ENCODE data around the gene SLC9A1.

DNA sequence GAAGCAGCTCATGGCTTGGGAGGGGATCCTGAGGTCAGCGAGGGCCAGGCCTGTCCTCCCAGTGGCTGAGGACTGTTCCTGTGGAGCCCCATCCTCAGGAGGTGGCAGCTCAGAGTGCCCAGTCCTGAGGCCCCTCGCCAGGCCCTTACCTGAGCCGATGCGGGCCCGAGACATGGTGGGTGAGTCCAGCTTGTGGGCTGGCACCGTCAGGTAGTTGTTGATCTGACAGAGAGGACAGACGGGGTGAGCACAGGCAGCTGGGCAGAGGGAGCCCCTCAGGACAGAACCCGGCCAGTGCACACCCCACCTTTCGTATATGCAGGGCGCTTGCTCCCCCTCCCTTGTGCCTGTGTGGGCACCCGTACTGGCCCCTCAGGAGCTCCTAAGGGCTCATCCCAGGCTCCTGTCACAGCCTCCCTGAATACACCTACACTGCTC lies 53.9 kb downstream of the SLC9A1 start:
- no peak for TF ChIP-seq POLR2A (IDR thresholded peaks at IDR 0.05)
- TF ChIP-seq, protein P1, sequence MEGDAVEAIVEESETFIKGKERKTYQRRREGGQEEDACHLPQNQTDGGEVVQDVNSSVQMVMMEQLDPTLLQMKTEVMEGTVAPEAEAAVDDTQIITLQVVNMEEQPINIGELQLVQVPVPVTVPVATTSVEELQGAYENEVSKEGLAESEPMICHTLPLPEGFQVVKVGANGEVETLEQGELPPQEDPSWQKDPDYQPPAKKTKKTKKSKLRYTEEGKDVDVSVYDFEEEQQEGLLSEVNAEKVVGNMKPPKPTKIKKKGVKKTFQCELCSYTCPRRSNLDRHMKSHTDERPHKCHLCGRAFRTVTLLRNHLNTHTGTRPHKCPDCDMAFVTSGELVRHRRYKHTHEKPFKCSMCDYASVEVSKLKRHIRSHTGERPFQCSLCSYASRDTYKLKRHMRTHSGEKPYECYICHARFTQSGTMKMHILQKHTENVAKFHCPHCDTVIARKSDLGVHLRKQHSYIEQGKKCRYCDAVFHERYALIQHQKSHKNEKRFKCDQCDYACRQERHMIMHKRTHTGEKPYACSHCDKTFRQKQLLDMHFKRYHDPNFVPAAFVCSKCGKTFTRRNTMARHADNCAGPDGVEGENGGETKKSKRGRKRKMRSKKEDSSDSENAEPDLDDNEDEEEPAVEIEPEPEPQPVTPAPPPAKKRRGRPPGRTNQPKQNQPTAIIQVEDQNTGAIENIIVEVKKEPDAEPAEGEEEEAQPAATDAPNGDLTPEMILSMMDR (IDR thresholded peaks at IDR 0.05), result no peak

All from lower leg skin (tissue), 3 donors.